CD4-positive, alpha-beta T cell treated with Interleukin-21 for 1 hour (primary cell): ENCODE results near the gene MYT1.

ENCODE experiments used
- DNase-seq: peaks from one replicate; pipeline ENCODE4 v3.0.0-alpha.2; 2020

MYT1 gene

DNA sequence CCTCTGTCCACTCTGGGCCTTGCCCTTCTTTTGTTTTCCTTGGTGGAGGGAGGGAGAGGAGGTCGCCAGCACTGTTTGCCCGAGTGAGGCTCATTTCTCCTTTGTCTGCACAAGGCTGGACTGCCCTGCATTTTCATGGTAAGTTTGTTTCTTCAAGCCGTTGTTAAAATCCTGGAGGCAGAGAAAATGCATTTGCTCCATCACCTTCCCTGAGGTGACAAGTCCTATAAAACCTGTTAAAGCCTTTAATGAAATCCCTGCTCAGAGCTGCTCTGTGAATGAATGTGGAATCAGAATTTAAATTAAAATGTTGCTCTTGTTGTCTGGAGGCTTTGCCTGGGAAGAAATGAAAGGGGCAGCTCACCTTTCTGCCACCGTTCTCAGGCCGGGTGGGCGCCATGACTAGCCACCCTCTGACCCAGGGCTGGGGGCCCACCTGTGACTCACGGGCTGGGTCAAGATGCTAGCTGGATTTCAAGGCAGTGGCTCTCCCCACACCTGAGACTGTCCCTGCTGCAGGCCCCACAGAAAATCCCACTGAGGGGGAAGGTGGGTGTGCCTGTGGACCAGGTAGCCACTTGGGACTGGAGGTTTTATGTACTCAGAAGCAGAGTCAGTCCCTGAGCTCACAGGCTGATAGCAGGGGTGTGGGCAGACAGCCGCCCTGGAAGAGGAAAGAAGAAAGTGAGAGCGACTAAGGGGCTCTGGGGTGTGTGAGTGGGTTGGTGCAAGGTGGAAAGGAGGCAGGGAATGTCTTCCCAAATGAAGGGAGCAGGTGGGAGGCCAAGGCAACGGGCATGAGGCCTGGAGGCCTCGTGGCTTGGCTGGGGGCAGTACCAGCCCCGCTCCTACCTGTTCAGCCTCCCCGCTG is 24.0 kb upstream of the MYT1 start:
- DNase-seq = no peak

GRCh38 chr20:64140956-64141355 is 23.3 kb upstream of the MYT1 start:
- DNase-seq = no peak

DNA sequence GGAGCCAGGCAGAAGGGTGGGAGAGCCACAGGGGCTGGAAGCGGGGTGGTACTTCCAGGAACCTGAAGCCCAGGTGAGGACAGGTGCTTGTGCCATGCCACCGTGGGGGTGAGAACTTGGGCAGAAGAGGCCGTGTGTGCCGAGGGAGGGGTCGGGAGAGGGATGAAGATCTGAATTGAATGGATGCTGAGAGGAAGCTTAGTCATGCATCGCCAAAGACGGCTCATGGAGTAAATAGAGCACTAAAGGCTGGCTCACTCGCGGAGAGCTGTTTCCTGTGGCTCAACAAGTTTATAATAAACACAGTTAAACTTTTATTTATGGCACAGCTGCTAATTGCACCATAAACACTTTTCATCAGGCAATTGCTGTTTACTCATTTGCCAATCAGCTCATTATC is 21.7 kb upstream of the MYT1 start:
- no peak for DNase-seq

GRCh38 chr20:64143018-64143801 is 21.0 kb upstream of the MYT1 start:
- no peak for DNase-seq

GRCh38 chr20:64144144-64144912 is 19.9 kb upstream of the MYT1 start:
- no peak for DNase-seq

DNA sequence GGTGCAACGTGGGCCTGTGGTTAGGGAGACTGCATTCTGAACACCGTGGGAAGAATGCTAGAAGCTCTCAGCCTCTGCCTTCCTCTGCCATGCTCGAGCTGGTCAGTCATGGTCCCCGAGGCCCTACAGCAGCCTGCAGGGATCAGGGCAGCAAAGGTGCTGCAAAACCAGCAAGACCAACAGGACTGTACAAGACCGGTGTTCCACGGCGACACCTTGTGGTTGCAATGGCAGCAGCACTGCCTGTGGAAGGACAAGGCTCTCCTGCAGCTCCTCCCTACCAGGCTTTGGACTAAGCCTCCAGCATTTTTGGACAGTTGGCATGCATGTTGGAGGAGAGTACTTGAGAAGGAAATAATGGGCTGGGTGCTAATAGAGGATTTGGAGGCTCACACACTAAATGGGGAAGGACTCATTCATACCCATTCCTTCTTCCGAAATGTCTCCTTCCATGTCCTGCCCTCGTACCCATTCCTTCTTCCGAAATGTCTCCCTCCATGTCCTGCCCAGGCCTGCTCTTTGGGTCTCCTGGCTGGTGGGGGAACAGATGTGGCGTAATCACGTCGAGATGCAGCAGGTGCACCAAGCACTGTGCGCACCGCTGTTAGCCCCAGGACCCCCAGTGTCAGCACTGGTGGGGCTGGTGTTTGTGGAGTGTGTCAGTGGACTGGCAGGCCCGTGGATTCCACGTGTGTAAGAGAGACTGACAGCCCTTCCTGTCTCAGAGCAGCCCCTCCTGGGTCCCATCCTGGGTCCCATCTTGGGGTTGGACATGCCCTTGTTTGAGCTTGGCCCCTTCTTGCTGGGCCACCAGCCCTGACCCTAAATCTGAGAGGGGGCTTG is 18.6 kb upstream of the MYT1 start:
- DNase-seq = no peak

- DNase-seq = no peak
Measured at GRCh38 chr20:64146301-64146935, 17.8 kb upstream of the MYT1 start.

- DNase-seq = no peak
Measured at GRCh38 chr20:64146936-64147477, 17.2 kb upstream of the MYT1 start.

DNA sequence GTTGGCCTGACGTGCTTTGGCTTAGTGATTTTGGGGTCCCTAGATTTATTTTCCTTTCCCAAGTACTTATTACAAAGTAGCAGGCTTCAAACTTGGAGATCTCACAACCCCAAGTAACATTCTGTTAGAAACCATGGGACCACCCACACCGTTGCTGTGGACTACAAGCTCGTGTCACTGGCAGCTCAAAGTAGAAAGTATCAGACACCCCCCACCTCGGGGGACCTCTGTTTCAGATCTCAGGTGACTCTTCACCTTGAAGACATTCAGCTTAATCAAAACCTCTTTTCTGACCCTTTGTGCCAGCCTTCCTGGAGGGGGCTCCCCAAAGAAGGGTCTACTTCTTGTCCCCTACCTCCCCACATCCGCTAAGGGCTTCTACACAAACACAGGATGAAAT is 15.7 kb upstream of the MYT1 start:
- no peak for DNase-seq

GRCh38 chr20:64149141-64149540 is 15.1 kb upstream of the MYT1 start:
- no peak for DNase-seq

DNA sequence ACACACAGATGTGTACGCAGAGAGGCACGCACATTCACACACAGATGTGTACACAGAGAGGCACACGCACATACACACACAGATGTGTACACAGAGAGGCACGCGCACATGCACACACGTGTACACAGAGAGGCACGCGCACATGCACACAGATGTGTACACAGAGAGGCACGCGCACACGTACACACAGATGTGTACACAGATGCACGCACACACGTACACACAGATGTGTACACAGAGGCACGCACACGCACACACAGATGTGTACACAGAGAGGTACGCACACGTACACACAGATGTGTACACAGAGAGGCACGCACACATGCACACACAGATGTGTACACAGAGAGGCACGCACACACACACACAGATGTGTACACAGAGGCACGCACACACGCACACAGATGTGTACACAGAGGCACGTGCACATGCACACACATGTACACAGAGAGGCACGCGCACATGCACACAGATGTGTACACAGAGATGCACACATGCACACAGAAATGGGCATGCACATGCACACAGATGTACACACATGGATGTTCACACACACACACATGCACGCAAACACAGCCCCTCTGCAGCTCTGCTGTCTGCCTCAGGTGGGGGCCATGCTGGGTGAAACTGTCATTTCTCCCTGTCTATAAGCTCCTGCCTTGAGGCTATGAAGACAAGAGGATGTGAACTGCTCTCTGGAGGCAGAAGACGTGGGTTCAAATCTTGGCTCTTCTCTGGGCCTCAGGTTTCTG is 14.3 kb upstream of the MYT1 start:
- no peak for DNase-seq

- no peak for DNase-seq
Measured at GRCh38 chr20:64150756-64151632, 13.3 kb upstream of the MYT1 start.

- DNase-seq = no peak
Measured at GRCh38 chr20:64151633-64152530, 12.4 kb upstream of the MYT1 start.

- DNase-seq = no peak
Measured at GRCh38 chr20:64152906-64153305, 11.3 kb upstream of the MYT1 start.

DNA sequence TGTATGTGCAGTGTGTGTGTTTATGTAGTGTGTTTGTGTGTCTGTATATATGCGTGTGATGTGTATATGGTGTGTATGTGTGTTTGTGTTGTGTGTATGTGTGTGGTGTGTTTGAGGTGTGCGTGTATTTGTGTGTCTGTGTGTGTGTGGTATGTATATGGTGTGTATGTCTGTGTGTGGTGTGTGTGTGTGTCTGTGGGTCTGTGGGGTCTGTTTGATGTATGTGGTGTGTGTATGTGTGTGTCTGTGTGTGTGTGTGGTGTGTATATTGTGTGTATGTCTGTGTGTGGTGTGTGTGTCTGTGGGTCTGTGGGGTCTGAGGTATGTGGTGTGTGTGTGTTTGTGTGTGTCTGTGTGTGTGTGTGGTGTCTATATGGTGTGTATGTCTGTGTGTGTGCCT is 10.8 kb upstream of the MYT1 start:
- no peak for DNase-seq

DNA sequence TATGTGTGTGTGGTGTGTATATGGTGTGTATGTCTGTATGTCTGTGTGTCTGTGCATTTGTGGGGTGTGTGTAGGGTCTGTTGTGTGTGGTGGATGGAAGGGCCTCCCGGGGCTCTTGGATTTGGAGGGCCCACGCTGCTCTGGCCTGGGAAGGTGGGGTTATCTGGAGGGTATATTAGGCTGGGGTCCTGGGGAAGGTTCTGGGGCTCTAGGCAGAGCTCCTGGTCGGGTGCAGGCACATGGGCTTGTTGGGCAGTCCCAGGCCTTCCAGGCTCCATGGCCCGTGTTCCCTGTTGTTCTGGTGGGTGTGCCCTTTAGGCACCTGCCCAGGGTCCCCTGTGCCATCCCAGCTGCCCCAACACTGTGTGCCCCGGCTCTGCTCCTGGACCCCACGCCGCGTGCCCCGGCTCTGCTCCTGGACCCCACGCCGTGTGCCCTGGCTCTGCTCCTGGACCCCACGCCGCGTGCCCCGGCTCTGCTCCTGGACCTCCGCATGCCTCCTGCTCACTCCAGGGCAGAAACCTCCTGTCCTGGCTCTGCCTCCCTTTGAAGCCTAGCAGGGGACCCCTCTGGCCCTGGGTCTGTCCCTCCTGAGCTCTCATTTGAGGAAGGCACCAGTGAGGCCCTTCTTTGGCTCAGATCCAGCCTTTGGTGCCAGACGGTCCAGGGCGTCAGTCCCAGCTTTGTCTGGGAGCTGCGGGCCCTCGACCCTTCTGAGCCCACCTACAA is 10.2 kb upstream of the MYT1 start:
- DNase-seq = no peak

DNA sequence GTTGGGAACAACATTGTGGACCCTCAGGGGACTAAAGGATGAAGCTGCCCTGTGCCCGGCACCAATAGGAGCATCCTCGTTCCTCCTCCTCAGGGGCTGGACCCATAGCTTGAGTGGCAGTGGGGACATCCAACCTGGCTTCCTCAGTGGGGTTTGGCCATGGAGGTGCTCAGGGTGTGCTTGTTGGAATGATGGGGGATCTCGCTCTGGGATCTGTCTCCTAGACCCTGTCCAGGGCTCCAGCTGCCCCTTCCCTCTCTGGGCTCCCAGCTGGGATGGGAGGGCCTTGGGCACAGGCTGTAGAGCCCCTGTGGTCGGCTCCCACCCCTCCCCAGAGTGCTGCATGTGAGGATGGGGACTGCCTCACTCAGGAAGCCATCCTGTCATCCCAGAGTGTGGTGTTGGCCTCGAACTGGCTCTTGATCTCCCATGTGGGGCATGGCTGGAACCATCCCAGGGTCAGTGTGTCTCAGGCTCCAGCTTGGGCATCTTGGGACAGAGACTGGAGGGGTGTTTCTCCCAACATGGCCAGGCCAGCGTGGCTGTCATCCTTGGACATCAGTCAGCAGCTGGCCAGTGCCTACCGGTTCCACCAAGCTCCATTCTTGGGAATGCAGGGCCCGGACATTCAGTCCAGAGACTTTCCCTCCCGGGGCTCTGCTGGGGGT is 9.5 kb upstream of the MYT1 start:
- DNase-seq = no peak
